NCI-H2081 treated with DMSO at 0.1 percent for 48 hours (cell line): ENCODE results near the gene HLA-DQB2.
"Not testable (repeated sequence)": the region's sequence is repeated elsewhere in the genome, so short reads cannot be mapped to it uniquely, and the experiment has no call there.

ENCODE experiments used
- DNase-seq: peaks from one replicate; lab custom pipeline; 2025; lab: John Stamatoyannopoulos, UW

The HLA-DQB2 gene

DNA sequence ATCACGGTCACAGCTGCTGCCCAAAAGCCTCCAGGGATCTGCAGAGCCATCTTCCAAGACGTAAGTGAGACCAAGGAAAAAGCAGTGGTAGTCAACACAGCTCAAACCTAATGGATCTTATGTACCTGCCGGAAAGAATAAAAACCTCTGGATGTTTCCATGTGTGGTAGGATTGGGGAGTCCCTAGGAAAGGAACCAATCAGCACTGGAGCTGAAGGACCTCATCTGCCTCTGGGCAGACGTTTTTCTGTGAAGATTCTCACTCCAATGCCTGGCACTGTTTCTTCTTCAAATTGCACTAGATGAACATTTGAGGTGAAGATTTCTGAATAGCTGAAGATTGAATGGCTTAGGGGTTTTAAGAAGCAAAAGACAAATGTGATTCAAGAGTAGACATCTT, at the start of gene HLA-DQB2:
Gene HLA-DQB2 (minus strand): TSS at position 112 of the 400 bp plus-strand sequence. CDS start 62 bp downstream, at position 50.
- DNase-seq, result no peak

DNA sequence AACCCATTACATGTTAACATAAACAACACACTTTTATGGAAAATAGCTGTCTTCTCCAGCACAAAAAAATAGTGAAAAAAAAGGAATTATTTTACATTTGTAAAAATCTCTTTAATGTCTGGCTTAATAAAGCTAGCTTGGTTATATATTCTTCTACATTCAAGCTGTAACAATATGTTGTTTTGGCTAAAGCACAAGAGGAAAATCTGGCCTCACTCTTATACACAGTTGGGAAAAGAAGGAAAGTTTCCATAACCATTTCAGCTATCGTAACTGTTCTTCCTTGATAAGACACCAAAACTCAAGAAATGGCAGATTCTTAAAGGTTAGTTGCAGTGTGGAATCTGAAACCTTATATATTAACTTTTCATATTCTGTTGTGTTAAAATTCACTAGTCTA, 45.8 kb upstream of the HLA-DQB2 start:
- DNase-seq, result no peak

DNA sequence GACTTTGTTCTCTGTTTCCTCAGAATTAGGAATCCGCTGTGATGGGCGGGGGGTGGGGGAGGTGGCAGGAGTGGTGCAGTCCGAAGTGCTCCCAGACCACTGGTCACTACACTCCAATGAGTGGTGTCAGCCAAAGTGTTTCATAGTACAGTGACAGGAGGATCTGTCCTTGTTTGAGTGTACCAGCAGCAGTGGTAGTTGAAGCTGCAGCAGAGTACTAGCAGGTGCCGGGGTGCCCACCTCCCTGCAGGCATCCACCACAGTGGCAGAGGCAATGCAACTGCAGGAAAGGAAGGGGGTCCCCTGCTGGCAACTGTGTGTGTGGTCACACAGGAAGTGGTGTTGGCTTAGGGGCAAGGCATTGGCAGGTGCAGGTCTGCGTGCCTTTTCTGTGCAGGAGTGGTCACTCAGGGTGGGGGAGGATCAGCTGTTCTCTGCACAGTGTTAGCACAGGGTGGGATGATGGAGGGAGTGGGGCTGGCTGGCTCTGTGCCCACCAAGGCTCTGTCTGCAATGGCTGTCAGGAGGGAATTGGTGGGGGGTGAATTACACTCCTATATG, 43.8 kb upstream of the HLA-DQB2 start:
- no peak for DNase-seq

DNA sequence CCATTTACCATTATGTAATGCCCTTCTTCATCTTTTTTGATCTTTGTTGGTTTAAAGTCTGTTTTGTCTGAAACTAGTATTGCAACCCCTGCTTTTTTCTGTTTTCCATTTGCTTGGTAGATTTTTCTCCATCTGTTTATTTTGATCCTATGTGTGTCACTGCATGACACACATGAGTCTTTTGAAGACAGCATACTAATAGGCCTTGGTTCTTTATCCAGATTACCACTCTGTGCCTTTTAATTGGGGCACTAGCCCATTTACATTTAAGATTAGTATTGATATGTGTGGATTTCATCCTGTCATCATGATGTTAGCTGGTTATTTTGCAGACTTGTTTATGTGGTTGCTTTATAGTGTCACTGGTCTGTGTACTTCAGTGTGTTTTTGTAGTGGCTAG, 42.1 kb upstream of the HLA-DQB2 start:
- DNase-seq, result not testable (repeated sequence)

DNA sequence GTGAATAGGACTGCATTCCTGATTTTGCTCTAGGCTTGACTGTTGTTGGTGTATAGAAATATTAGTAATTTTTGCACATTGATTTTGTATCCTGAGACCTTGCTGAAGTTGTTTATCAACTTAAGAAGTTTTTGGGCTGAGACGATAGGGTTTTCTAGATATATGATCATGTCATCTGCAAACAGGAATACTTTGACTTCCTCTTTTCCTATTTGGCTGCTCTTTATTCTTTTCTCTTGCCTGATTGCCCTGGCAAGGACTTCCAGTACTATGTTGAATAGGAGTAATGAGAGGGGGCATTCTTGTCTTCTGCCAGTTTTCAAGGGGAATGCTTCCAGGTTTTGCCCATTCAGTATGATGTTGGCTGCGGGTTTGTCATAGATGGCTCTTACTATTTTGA, 40.1 kb upstream of the HLA-DQB2 start:
- no peak for DNase-seq

DNA sequence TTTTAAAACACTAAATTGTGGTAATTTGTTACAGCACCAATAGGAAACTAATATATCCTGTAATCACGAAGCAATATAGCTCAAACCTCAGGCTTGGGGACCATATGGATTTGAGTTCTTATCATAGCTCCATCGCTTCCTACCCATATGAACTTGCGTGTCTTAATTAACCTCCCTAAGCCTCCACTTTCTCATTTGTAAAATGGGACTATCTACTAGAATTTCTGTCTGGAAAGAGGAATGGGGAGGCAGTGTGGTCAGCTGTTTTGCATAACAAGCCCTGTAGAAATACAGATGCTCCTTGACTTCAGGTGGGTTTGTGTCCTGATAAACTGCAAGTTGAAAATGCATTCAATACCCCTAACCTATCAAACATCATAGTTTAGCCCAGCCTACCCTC, 36.4 kb upstream of the HLA-DQB2 start:
- DNase-seq, result no peak

DNA sequence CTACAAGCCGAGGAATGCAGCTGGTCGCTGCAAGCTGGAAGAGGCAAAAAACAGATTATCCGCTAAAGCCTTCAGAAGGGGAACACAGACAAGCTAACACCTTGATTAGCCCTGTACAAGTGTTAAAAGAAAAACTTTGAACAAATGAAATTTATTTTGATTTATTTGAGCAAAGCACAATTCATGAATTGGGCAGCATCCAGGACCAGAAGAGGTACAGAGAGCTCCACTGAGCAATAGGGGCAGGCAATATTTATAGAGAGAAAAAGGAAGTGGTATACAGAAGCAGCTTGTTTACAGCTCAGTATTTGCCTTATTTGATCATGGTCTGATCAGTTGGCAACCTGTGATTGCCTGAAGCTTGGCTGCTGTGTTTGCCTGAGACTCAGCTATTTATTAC, 35.8 kb upstream of the HLA-DQB2 start:
- no peak for DNase-seq

DNA sequence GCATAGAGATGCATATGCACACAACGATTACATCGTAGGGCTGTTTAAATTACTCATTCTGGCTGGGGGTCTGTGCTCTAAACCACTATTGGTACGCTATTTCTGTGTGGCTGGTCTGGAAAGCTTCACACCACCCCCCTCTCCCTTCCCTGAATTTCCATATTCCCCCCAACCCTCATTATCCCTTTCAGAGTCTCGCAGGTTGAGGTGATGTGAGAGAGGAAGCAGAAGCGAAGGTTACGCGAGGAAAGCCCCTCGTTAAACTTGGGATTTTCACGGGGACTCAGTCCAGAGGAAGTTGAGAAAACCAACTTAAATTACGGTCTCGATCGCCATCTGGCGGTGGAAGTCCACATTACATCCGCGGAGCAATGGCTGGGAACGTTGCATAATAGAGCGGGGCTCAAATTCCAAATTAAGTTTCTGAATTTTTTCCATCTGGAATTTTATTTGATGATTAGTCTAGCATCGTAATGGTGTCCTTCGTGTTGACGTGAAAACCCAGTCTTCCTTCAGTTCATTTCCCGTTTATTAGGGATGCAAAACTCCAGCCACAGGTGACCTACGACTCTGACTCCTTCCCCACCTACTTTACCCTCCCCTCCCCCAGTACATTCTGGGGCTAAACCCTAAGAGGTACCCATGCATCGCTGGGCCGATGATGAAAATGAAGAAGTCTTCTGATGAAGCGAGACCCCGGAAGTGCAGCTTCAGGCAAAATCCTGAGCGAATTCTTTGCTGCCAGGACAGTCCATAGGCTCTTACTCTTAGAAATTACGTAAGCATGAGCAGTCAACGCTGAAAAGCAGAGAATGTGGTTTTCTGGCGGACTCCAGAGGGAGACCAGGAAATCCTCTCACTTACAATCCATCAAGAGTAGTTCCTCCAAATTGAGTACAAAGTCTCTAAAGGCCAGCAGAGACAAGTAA, 33.8 kb upstream of the HLA-DQB2 start:
- DNase-seq, result no peak

DNA sequence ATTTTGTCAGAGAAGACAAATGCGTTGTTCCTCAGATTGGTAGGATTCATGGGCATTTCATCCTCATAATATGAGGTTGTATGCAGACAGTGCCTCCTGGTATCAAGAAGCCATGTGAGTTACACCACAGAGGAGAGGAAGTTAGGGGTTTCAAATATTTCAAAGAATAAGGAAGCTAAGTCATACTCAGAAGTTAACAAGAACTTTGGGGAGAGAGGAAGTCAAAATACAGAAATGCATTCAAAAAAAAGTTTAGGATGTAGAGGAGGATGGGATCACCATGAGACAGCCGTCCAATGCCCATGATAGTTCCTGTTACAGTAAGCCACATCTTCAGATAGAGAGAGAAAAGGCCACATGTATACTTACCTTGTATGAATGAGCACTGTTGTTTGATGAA, 31.2 kb upstream of the HLA-DQB2 start:
- DNase-seq, result no peak

DNA sequence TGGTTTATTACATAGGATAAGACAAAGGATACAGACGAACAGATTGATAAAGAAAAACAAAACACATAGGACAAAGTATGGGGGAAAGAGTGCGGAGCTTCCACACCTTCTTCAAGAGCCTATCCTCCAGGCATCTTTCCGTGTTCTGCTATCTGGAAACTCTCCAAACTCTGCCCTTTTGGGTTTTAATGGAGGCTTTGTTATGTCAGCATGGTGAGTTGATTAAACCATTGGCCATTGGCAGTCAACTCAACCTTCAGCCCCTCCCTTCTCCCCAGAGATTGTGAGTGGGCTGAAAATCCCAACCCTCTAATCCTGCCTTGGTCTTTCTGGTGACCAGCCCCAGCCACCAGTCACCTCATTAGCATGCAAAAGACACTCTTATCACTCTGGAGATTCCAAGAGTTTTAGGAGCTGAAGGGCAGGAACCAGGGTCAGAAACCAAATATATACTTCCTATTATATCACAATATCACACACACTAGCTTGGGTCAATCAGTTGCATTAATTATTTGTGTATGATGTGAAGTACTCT, 29.6 kb upstream of the HLA-DQB2 start:
- no peak for DNase-seq

DNA sequence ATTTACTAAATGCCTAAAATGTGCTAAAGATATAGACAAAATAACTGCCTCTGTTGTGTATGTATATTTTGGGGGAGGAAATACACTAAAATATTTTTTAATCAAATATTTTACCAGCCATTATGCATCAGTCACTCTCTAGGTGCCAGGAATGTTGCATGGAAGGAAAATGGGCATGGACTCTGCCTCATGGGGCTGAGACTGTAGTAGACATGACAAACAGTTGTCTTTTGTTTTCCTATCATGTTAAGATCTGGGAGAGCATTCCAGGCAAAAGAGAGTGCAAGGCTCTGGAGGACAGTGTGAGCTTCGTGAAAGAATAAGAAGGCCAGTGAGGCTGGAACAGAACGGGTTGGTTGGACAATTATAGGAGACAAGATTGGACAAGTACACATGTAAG, 27.0 kb upstream of the HLA-DQB2 start:
- no peak for DNase-seq

DNA sequence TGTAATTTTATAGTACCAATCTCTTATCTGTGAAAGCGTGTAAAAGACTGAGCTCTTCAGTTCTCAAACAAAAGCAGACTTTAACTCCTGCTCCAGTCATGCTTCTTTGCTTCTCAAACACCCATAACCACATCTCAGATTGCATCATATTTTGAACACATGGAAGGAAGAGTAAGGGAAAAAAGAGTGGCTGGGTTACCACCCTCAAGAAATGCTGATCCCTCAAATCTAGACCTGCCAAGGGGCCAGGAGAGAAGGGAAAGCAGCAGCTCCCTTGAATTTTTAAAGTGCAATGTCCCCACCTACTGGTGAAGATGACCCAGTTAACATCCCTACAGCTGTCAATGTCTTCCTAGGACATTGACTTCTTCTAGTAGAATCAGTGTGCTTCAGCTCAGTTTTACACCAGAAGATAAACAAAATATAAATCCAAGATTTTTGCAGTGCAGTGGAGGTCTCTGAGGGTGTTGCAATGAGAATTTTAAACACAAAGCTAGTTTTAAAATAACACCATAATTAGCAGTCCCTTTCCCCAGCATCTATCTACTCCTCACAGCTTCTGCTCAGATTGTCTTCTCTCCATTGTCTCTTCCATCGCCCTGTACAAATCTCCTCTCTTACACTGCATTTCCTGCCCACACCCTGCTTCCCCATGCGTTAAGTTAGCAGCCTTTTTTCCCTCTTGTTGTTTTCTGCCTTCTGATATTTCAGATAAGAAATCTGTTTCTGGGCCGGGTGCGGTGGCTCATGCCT, 22.6 kb upstream of the HLA-DQB2 start:
- peak; percentile 36 for DNase-seq

DNA sequence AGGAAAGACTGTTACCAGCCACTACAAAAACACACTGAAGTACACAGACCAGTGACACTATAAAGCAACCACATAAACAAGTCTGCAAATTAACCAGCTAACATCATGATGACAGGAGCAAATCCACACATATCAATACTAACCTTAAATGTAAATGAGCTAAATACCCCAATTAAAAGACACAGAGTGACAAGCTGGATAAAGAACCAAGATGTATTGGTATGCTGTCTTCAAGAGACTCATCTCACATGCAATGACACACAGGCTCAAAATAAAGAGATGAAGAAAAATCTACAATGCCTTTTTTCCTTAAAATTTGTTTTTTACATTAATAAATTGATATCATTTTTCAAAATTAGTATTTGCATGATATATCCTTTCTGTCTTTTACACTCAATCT, 19.6 kb upstream of the HLA-DQB2 start:
- DNase-seq, result not testable (repeated sequence)

DNA sequence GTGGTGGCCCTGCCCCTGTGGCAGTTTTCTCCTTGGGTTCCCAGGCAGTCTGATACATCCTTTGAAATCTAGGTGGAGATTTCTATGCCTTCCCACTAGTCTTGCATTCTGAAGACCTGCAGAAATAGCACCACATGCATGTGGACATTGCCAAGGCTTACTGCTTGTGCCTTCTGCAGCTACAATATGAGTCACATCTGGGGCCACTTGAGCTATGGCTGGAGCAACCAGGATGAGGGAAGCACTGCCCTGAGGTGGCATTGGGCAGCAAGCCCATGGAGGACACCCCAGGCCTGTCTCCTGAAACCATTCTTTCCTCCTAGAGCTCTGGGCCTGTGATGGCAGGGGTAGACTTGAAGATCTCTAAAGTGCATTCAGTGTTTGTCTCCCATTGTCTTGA, 15.7 kb upstream of the HLA-DQB2 start:
- no peak for DNase-seq

DNA sequence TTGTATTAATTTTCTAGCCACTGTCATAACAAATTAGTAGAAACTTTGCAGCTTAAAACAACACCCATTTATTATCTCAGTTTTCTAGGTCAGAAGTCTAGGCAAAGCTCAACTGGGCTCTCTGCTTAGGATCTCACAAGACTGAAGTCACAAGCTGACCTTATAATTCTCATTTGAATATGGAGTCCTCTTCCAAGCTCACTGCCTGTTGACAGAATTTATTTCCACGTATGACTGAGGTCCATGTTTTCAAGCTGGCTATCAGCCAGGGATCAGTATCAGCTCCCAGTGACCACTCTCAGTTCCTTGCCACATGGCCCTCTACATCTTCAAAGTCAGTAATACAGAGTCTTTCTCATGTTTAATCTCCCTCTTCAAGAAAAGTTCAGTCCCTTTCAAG, 11.7 kb upstream of the HLA-DQB2 start:
- DNase-seq, result no peak

DNA sequence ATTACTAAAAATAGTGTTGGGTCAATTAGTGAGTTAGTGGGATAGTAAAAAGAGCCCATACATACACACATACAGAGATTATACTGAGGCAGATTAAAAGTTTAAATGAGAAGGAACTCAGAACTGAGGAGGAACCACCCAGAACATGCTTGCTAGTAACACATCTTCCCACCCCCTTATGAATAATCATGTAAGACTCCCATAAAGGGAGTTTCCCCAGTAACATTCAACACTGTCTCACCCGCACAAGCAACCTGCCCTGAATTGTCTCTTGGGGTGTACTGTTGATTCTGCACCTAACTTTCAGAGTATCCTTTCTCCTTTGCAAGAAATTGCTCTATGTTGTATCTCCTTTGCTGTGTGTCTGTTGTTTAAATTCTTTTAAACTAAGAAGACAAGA, 11.1 kb upstream of the HLA-DQB2 start:
- no peak for DNase-seq

DNA sequence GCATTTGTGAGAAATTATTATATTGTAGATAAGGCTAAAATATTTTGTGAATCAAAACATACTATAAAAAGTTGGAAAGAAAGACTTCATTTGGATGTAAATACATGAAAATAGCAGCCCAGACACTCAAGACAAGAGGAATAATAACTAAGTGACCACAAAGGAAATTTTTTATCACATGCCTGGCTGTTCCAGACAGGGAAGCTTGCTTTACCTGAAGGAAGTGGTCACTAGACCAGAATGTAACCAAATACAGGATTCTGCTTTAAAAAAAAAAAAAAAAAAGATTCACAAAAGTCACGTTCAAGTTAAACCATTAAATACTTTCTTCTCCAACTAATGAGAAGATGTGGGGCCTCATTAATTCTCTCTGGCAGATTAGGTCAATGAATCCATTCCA, 9.3 kb upstream of the HLA-DQB2 start:
- DNase-seq, result no peak

DNA sequence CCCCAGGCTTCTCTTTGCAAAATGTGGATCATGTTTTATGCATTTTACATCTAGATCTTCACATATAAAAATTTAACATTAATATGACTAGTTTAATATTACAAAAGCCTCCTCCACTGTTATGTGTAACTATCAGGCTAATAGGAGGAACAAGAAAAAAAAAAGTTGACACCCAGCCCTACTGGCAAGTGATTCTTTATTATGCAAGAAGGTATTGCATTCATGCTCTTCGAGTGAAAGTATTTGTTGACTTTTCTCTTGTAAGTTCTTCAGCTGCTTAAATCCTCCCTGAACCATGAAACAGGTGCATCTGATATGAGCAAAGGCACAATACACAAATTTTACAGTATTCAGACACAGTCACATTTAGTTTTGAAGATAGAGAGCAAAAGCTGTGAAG, 716 bp upstream of the HLA-DQB2 start:
- no peak for DNase-seq

DNA sequence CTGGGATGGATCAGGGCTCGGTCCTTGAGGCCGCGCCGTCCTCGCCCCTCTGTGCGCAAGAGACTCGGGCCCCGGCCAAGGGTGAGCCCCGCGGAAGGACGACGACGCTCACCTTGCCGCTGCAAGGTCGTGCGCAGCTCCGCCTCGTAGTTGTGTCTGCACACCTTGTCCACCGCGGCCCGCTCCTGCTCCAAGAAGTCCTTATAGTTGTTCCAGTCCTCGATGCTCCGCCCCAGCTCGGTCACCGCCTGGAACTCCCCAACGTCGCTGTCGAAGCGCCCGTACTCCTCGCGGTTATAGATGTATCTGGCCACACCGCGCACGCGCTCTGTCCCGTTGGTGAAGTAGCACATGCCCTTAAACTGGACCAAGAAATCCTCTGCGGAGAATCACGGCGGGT, 1.8 kb downstream of the HLA-DQB2 start:
- DNase-seq, result no peak

DNA sequence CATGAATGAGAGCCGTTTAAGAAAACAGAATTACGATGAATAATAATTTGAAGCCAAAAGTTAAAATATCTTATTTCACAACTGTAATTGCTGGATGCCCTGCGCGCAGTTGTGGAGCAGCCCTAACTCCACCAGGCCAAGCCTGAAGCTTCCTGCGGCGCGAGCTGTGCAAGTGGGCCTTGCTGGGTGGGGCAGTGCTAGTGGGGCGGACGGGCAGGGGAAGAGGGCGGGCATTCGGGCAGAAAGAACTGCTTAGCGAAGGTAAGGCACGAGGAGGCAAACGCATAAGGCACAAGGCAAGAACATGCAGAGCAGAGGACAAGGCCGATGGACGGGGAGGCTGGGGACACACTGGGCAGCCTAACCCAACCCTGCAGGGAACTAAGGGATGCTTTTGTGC, 2.3 kb downstream of the HLA-DQB2 start:
- DNase-seq, result no peak

DNA sequence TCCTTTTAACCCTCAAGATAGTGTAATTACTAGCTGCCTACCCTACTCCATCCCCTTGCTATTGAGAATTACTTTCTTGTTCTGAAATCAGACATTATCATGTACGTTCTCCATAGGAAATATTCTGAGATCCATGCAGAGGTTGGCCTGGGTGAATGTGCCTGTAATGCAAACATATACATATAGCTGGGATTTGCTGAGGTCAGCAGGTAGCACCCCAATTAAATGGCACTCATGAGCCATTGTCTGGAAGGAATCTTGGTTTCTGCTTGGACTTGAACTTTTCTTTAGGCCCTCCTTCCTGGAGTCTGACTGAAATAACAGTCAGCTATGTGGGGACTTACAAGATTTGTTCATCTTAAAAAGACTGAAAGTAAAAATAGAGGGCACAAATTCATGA, 3.7 kb downstream of the HLA-DQB2 start:
- no peak for DNase-seq

DNA sequence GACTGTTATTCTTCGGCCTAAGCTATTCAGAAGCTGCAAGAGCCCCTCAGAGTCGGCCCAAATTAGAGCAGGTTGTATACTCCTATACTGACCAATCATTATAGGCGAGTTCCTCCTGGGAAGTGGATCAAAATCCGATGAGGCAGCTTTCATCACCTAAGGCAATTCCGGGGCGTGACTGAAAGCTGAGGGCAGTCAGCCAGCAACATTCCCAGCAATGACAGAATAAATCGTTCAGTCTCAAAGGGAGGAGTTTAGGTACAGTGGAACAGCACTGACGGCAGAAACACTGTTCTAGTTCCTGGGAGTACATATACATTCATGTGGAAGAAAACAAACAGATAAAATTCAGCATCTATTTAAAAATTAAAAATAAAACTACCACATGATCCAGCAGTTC, 10.8 kb downstream of the HLA-DQB2 start:
- no peak for DNase-seq

DNA sequence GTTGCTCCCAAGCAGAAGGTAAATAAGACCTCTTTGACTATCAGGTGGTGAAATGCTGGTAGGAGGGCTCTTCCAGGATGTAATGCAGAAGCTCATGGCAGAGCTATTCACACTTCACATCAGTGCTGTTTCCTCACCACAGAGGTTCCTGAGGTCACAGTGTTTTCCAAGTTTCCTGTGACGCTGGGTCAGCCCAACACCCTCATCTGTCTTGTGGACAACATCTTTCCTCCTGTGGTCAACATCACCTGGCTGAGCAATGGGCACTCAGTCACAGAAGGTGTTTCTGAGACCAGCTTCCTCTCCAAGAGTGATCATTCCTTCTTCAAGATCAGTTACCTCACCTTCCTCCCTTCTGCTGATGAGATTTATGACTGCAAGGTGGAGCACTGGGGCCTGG, 17.7 kb downstream of the HLA-DQB2 start:
- DNase-seq, result not testable (repeated sequence)
